GM21576 (cell line): ENCODE measurements around the gene FGF1.

Experiments used
- ATAC-seq: cut with Tn5 transposase; IDR thresholded peaks from one replicate; pipeline ENCODE4 v1.9.1; 2021; ENCODE audit warnings: mild to moderate bottlenecking, moderate library complexity; ENCODE audit not compliant: unreplicated experiment

FGF1 gene

DNA sequence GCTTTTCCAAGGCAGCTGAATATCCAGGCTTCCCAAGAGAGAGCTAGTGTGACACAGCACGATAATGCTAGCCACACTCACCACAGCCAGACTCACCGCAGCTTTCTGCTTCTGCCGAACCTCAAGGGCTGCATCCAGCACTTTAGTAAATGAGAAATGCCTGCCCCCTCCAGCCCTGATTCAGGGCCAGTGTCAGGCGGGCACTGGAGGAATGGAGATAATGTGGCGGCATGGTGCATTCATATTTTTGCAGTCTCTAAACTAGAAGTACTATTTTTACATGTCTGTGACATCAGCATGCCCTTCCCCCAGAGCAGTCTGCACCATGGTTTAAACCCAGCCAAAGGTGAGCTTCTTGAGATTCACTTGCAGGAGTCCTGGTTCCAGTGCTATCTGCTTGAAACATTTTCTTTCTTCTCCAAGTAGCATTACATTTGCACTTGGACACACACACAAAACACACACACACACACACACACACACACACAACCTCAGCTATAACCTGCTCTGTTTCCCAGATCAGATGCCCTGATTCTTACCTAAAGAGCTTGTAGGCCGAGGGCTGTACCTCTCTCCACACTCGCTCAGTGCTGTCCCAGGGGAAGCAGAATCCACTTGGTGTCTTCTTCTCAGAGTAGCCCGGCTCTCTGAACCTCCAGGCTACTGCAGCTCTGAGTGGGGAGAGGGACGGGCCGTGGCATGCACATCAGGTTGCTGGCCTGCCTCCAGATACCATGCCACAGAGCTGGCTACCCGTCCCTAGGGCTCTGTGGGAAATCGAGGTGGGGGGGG lies at the start of gene FGF1:
TSS of gene FGF1 (minus strand) at position 673 of the 792 bp plus-strand sequence. CDS start 71,963 bp downstream, outside the sequence.
- no peak for ATAC-seq

DNA sequence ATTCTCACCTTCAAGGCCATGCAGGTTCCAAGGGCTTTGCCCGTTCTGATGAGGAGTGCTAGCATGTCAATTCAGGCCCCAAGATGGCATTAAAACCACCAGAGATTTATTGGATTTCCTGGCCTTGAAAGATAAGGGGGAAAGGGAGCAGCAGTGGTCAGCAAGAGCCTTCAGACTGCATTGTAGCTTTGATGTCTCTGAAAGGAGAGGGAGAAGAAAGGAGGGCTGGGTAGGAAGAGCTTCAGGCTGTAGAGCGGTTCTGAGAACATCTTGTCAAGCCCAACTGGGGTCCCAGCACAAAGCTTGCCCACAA lies 41.8 kb upstream of the FGF1 start:
- ATAC-seq: no peak

GRCh38 chr5:142726188-142726731 lies 40.4 kb upstream of the FGF1 start:
- no peak for ATAC-seq

GRCh38 chr5:142725231-142726187 lies 39.6 kb upstream of the FGF1 start:
- no peak for ATAC-seq

- no peak for ATAC-seq
Observed at GRCh38 chr5:142724821-142725220, 38.9 kb upstream of the FGF1 start.

GRCh38 chr5:142722896-142723295 lies 37.0 kb upstream of the FGF1 start:
- no peak for ATAC-seq

DNA sequence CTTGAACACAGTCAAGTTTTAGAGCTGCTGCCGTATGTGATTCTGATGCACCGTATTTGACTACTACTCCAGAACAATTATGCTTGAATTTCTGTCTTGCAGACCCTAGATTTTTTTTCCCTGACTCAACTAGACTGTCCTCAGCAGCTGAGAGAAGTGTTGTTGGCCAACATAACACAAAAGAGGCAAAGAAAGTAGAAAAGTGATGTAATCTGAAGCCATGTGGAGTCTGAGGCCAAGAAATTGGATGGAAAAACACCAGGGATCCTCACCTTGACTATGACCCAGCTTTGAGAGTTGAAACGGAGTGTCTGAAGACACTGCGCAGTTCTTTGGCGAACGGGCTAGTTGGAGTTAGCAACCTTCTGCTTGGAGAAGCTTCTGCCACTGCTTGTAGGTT lies 36.3 kb upstream of the FGF1 start:
- ATAC-seq: no peak

- no peak for ATAC-seq
Observed at GRCh38 chr5:142720641-142721271, 34.9 kb upstream of the FGF1 start.

DNA sequence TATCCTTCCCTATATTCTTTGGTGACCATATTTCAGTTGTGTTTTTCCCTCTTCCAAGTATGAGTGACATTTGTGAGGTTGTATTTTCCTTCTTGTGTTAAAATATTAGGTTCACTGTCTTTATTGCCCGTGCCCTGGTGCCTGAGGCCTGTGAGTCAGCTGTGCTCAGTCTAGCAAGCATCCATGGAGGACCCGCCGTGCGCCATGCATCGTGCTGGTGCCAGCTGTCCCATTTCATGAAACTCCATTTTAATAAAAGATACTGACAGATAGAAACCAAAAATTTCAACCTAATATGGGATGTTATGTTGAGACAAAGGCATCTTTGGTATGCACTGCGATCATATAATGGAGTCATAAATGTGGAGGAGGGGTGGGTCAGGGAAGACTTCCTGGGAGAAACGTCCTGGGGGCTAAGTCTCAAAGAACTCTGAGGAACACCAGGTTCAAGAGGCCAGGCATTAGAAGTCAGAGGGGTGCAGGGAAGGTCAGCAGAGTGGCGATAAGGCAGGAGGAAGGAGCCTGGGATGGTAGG lies 34.0 kb upstream of the FGF1 start:
- ATAC-seq: no peak

DNA sequence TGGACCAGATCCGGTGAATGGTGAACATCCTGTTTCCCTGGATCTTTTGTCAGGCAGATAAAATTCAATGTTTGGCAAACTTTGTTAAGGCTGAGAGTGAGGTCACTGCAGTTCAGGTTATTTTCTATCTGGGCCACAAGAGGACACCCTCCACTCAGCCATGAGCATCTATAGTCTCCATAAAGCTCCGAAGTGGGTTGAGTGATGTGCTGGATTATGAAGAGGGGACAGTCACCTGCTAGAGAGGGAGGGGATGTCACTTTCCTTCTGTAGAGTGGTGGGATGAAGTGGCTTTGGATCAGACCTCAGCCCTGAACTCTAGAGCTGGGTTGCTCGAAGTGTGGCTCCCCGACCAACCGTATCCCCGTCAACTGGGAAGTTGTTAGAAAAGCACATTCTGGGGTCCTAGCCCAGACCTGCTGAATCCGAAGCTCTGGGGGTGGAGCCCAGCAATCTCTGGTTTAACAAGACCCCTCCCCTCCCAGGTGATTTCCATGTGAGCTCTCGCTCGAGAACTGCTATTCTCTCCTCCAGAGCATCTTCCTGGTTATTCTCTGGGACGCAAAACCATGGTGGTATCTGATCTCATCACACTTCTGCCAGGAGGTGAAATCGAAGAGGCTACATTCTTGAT lies 31.8 kb upstream of the FGF1 start:
- no peak for ATAC-seq

DNA sequence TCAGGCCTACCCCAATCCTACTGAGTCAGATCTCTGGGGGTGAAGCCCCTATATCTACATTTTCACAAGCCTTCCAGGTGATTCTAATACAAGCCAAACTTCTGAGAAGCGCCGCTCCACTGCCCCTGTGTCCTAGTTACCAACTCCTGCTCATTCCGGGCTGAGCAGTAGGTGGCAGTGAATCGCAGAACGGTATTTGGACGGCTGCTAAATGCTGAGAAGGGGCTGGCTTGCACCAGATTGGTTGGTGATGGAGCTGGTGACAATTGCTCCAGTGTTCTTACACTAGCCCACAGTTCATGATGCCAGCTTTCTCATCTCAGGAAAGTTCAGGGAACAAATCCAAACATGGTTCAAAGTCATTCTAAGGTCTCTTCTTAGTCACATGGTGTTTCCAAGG lies 31.1 kb upstream of the FGF1 start:
- no peak for ATAC-seq

- no peak for ATAC-seq
Observed at GRCh38 chr5:142715291-142715690, 29.4 kb upstream of the FGF1 start.

GRCh38 chr5:142713121-142713706 lies 27.3 kb upstream of the FGF1 start:
- peak; percentile 97 for ATAC-seq

- ATAC-seq: no peak
Observed at GRCh38 chr5:142703153-142703552, 17.3 kb upstream of the FGF1 start.

DNA sequence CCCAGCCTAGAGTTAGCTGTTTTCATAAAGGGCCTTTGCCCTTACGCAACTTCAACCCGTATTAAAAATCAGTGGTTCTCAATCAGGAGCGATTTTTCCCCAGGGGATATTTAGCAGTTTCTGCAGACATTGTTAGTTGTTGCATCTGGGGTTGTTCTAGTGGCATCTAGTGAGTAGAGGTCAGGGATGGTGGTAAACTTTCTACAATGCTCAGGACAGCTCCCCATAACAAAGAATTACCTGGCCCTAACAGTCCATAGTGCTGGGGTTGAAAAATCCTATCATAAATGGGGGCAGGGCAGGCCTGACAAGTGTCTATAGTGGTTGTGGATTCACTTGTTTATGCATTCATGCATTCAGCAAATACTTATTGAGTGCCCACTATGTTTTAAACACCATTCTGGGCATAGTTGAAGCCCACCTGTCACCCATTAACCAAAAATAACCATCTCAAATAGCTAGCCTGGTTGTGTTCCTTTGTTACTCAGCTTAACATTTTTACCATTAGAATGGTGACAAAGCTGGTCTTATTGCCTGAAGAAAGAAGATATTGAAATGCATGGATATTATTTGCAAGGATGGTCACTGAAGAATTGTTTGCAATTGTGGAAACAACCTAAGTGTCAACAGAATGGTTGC lies 15.9 kb upstream of the FGF1 start:
- ATAC-seq: no peak

- ATAC-seq: no peak
Observed at GRCh38 chr5:142700566-142700965, 14.7 kb upstream of the FGF1 start.

DNA sequence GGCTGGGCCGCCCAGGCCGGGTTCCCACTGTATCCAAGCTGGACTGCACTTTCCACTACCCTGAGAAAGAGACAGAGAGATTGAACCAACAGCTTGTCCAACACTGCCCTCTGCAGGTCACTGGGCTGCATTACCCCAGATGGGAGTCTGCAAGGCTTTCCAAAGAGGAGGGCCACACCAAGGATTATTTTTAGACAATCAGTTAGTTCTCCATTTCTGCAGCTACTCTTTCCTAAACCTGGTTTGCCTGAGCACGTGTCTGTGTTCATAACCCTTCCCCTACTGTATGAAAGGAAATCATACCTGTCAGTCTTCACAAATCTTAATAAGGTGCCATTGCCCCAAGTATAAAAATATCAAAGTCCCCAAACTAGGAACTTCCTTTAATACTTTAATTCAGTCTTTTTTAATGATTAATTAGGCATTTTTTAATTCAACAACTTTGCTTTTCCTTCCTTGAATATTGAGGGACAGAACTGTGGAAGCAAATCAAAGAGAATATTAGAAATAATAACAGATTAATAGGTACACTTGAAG lies 13.4 kb upstream of the FGF1 start:
- ATAC-seq: peak; percentile 86

GRCh38 chr5:142698447-142699183 lies 12.7 kb upstream of the FGF1 start:
- ATAC-seq: no peak
